Mesenteric fat pad (tissue), 1 donor: ENCODE measurements around the gene VANGL2. TPM values are rescaled to one million over a fixed set of nuclear protein-coding genes. Genes with fewer than 3 reads are reported as not detected.

Experiments
- DNase-seq: peaks from one replicate; pipeline ENCODE4 v3.0.0-alpha.2; 2020; ENCODE audit warnings: low spot score
- total RNA-seq: library from RNA; stranded (reverse); fragmentation: NEBNext Ultra II Directional; extraction: Animal tissue kit (Norgen Biotek cat#: 25700); gene quantifications from one replicate; pipeline ENCODE4 v1.2.1, GENCODE V29; 2021
- donor health status: DM: yes; HTN: yes; CAD: no.

The VANGL2 gene
- total RNA-seq, 1 donor from 2014 or later = 1.7 TPM

DNA sequence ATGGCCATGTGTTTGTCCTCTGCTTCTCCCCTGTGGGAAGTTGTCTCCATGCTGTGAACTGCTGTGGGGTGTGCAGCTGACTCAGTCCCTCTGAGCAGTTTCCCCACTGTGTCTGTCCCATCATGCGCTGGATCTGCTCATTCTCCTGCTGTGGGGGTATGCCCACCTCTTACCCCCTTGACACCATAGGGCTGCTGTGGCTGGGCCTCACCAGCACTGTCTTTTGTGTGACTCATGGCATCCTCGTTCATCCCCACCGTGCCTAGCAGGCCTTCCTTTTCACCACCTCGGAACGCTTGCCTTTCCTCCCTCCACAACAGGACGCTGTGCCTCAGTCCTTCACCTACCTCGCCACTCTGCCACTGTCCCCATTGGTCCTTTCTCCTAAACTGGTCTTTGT, 27.3 kb downstream of the VANGL2 start:
- DNase-seq = no peak

DNA sequence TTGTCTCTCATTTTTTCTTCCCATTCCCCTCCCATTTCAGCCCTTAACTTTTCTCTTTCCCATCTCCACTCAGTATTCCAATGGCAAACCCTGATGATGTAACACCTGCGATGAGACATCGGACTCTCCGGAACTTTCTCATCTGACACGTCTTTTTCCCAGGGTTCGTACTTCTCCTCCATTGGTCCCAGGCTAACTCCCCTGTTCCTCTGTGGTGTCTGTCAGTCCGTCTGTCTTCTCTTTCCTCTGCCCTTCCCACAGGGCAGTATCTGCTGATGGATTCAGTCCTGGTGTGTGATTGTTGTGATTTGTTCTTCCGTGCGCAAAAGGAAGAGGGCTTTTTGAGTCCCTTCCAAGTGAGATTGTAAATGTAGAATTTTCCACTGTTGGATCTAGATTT, 27.7 kb downstream of the VANGL2 start:
- no peak for DNase-seq

DNA sequence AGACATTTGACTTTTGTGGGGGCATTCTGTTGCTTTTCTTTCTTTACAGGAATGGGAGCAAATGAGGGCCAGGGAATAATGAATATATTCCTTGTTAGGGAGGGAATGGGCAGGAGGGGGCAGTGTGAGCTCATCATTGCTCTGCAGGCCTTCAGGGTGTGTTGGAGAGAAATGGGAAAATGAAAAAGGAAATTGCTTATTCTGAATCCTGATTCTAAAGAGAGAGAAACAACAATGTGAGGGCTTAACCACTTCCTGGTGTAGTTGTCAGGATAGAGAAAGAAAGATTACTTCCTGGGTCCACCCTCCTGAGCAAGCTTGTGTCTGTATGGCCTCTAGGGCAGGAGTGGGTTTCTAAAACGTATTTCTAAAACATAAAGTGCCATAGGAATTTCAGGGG, 28.3 kb downstream of the VANGL2 start:
- no peak for DNase-seq

DNA sequence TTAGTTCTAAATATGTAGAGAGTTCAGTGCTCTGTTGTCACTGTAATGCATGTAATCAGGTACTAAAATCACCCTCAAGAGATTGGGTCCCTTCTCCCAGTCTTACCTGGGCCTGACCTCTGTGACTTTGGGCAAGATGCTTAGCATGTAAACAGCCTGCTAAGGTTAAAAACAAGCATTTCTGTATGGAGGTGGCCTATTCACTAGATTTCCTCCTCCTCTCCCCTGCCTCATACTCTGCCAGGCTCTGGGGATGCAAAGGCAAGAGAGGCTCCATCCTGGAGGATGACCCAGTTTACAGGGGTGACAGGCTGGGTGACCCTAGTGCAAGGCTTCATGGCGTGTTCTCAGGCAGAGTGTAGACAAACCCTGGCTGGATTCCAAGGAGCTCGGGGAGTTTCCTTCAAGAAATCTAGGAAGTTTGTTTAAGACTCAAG, 28.8 kb downstream of the VANGL2 start:
- no peak for DNase-seq

DNA sequence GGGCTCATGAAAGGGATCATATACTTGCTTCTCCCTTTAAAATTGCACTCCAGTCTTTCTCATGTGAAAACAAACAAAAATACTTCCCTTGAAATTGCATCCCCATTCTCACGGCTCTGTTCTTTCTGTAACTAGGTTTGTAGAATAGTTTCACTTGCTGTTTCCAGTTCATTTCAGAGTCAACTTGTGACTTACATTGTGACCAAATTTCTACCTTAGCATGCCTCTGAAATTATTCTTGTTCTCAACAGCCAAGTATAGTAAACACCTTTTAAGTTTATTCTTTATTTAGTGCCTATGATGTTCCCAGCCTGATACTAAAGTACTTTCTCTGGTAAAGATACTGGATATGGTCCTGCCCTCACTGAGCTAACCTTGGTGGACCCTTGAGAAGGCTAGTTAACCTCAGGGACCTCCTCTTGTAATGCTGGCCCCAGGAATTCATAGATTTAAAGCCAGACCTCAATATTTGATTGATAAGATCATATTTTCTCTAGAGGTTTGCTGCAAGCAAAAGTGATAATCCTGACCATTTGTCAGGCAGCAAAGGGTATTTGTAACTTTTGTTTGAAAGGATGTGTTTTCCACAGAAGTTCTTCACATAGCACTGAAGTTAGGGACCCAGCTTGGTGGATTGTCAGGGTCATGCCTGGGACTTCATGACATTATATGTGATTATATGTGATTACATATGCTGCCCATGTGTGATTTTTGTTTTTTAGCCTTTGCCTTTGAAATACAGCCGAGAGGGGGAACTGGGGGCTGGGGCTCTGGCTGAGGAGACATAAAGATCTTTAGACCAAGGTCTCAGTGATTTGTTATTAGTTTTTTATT, 29.6 kb downstream of the VANGL2 start:
- DNase-seq = no peak

DNA sequence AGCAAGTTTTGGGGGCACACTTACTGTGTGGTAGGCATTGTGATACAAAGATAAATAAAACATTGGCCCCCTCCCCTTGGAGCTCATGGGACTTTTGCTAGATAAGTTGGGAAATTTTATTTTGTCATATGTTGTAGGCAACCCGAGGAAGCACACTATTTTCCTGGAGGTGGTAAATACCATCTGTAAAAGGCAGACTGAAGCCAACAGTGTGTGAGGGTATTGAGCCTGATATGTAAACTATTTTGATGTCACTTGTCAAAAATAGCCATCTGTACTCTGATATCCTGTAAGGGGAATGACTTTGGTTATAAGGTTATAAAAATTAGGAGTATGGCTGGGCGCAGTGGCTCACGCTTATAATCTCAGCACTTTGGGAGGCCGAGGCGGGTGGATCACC, 30.6 kb downstream of the VANGL2 start:
- no peak for DNase-seq

DNA sequence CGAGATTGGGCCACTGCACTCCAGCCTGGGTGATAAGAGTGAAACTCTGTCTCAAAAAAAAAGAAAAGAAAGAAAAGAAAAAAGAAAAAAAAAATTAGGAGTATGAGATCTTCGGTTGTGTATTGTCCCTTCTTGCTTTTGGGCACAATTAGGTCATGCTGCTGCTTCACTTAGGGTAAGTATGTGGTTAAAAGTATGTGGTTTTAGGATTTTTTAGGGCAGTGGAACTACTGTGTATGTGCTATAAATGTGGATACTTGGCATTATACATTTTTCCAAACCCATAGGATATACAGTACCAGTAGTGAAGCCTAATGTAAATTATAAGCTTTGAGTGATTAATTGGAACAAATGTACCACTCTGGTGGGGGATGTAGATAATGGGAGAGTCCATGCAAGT, 31.2 kb downstream of the VANGL2 start:
- no peak for DNase-seq

DNA sequence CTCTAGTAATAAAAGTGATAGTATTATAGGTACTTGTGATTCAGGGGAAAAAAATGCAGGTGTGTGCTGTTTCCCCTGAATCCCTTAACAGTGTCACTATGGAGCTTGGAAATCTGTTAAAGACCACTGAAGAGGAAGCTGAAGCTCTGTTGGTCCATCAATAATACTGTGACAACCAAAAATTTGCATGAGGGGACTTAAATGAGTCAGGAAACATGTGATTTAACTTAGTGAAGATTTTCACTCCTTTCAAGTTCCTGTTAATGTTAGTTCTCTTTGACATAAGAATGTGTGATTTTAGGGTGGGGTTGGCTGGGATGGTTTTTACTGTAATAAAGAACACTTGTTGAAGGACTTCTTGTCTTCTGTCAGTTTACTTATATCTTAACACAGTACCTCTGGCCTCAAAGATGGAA, 32.0 kb downstream of the VANGL2 start:
- no peak for DNase-seq

DNA sequence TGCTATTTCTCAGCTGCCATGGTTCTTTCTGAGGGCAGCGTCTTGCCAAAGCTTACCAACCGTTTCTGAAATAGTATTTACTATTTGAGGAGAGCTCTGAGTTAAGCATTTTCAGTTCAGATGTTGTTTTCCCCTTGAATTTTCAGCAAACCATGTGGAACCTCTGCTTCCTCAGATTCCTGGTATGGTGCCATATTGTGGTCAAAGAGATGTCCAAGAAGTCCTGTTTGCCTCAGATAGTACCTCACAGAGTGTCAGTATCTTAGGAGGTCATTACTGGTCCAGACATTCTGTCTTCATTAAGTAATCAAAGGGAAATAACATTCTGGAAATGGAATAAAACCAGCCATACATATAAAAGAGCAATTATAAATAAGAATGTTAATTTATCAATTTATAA, 36.6 kb downstream of the VANGL2 start:
- no peak for DNase-seq

DNA sequence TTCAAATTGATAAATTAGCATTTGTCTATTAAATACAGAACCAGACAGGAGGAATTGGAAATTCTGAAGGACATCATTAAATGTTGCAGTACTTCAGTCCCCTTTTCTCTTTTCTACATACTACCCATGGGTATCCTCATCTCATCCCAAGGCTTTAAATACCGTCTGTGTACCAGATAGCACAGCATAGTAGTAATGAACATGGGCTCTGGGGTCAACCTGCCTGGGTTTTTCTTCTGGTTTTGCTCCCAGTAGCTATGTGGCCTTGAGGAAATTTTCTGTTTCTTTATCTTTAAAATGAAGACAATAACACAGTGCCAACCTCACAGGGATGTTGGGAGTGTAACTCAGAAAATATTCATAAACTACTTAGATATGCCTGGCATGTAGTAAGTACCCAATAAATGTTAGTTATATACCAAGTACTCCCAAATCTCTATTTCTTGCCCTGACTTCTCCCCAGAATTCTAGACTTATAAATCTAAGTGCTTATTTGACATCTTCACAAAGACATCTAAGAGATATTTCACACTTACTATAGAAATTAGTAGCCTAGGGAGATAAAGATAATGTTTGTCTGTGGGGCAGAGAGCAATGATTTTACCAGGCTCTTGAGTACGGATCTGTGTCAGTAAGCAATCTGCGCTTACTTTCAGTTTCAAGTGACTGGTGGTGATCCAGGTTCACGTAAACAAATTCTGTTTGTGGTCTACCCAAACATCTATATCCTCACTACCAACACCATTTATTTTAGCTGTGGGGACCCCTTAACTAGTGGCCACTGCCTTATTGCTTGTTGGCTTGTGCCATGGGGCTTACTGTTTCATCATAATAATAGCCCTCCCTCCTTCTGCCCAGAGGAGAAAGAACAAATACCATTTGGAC, 37.3 kb downstream of the VANGL2 start:
- DNase-seq = no peak

DNA sequence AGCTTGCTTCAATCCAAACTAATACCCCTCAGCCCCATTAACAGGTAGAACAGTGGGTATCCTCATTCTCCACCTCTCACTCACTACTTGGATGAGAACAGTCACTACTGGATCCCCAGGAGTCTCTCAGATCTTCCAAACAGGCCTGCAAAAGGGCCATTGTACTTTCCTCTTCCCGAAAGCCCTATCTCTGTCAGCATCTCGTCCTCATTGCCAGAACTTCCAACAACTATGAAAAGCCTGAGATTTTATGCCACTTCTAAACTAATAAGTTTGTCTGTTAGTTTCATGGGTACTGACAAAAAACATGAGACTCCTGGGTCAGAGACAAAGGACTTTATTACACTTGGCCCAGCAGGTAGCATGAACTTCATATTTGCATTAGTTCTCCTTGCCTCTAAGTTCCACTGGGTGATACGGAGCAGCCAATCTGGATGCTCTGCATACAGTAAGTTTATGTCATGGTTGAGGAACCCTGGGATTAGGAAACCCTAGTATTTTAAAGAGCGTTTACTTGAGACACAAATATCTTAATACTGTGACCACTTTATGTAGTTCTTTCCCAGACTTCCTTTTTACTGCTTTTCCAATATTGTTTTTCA, 38.1 kb downstream of the VANGL2 start:
- no peak for DNase-seq

DNA sequence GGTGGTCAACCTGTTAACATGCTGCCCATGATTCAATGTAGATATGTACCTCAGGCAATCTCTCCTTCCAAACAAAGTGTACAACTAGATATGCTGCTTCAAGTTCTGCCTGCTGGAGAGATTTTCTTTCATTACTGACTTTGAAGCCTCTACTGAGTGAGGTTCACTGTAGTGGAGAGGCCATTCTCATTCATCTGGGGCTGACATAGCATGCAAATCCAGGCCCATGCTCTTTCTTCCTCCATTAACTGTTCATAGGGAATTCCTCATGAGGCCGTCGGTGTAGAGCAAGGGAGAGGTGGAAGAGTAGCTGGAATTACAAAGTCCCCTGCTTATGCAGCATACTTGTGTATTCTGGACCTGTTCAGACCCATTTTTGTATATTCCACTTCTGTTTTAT, 38.6 kb downstream of the VANGL2 start:
- no peak for DNase-seq

DNA sequence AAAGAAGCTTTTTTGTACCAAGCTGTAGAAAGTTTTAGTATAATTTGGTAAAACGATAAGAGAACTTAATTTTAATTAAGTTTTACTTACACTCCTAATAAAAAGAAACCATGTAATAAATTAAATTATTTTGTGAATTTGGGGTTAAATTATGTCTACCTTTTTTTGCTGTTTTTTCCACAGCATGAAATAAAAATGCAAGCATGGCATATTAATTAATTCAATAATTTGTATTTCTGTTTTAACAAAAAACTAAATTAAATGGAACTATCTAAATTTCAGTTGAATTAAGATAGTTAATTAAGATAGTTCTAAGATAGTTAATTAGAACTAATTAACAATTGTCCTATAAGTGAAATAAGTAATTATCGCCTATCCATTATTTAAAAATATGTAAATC, 39.4 kb downstream of the VANGL2 start:
- DNase-seq = no peak

DNA sequence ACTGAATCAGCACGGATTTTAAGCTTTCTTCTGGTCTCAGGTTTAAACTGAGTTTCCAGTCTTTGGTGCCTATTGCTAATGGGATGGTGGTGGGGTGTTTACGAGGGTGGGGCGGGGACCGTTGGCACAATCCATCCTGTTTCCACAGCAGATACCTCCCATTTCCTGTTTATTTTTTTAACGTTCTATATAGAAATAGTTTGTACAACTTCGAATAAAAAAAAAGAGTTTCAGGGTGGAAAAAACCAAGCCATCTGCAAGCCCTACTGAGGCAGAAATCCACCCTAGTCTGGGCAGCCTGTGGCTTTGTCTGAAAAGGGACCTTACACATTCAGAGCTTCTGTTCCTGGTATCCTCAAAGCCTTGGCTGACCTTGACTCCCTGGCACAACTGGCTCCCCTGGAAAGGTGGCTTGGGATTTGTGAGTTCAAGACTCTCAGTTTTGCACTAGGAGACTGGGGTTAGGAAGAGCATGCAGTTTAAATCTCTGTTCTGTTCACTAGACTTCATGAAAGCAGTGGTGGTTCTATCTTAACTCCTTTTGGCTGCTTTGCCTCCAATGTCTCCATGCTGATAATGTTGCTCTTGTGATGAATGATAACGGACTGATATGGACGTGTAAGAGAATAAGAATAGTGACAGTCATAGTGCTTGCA, 46.7 kb downstream of the VANGL2 start:
- DNase-seq = no peak

DNA sequence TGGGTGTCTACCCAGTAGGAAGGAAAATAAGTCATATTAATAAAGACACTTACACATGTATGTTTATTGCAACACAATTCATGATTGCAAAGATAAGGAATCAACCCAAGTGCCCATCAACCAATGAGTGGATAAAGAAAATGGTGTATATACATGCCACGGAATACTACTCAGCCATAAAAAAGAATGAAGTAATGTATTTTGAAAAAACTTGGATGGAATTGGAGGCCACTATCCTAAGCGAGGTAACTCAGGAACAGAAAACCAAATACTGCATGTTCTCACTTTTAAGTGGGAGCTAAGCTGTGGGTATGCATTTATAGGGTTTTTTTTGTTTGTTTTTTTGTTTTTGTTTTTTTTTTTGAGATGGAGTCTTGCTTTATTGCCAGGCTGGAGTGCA, 49.1 kb downstream of the VANGL2 start:
- DNase-seq = no peak

DNA sequence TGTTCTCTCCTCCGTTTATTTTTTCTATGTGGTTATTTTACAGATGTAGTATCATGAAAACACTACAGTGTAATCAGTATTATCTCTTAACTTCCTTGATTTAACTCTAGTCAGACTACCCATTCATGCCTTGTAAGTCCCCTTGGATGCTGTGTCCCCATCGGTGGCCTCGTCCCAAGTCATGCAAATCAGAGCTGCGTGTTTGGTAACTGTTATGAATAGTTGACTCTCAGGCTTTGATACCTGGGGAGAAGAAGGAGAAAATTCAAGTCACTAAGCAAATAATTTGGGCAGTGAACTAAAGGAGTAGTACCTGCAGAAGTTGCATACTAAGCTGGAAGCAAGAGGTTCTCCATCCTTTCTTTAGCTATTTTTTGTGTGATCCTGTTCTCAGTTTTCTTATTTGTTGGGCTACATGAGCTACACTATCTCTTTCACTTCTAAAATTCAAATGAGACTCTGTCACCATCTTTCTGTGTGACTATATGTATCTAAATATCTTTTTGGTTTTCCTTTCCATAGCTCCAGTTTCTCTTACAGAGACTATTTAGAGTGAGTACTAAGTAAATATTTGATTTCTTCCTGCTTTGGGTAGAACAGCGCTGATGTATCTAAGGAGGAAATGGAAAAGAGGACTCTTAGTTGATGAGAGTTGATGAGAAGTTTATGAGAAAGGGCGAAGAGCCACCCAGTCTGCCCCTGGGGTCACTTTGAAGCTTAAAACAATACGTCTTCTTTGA, 50.9 kb downstream of the VANGL2 start:
- DNase-seq = no peak

DNA sequence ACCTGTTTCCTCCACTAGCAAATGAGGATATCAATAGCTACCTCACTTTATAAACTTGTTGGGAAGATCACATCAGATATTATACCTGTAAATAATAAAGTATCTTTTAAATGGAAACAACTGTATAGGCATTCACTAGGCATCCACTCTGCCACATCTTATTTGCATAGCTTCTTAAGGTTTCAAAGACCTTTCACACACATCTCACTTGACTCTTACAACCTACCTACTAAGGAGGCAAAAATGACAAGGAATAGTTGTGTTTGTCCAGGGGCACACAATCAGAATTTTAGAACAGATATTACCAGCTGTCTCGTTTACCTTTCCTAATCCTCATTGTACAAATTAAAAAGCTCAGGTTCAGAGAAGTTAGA, 51.5 kb downstream of the VANGL2 start:
- DNase-seq = no peak

DNA sequence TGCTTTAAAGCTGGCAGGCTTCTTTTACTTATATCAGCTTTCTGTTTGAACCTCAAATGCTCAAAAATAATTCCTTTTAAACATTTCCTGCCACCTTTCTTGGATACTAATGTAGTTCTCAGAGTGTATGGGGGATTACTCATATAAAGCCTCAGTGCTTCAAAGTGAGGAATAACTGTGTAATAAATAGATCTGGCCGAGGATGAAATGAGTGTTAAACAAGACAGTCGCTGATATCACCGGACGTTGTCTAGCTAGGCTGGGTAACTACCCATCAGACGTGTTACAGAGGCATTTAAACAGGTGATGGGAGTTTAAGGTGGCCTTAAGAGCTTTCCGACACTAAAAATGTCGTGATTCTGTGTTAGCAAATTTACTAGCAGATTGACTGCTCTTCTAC, 53.1 kb downstream of the VANGL2 start:
- no peak for DNase-seq

DNA sequence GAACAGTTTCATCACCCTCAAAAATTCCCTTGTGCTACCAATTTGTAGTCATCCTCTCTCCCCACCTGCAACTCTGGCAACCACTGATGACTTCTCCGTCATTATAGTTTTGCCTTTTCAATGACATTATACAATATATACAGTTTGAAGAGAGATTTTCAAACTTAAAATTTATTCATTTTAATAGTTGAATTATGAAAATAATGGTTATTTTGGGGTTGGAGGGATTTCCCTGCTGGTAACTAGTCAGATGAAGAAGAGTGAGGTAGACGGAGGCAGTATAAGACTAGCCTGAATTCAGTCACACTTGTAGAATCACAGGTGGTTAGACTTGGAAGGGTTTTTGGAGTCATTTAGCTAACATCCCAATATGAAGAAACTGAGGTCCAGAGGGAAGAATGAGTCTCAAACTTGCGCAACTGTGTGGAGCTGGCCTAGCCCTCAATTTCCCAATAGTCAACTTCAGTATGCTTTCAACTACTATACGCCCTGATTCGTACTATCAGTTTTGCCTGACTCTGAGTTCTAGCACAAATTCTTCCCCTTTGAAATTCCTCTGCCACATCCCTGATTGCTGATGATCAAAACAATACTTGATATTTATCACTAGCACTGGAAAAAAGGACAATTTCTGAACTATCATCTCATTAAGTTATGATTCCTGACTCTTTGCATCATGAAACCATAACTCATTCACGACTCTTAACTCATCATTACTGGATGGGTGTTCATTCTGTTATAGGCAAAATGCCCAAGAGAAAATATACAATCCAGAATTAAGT, 54.2 kb downstream of the VANGL2 start:
- DNase-seq = no peak

DNA sequence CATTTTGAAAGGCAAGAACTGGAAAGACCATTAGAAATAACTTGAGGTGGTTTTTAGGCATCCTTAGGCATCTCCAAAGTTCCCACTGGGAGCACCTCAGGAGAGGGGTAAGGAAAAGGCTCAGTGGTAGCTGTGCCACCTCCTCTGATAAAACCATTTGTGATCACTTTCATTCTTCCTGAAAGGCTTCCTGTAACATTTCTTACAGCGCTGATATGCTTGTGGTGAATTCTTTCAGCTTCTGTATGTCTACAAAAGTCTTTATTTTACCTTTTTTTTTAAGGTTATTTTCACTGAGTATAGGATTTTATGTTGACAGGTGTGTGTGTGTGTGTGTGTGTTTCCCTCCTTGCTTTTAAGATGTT, 54.8 kb downstream of the VANGL2 start:
- no peak for DNase-seq
